Osteocyte (in vitro differentiated cells): ENCODE results near the gene SNX11. TPM values are rescaled to one million over a fixed set of nuclear protein-coding genes. Genes with fewer than 3 reads are reported as not detected.

Experiments
- DNase-seq: peaks from one replicate; pipeline ENCODE4 v3.0.0; 2021; ENCODE audit warnings: mixed read lengths; ENCODE audit not compliant: unreplicated experiment; ENCODE audit errors: extremely low spot score
- H3K27ac Mint-ChIP-seq: one replicate; pipeline ENCODE4 v1.8.0; 2021; ENCODE audit warnings: mild to moderate bottlenecking, mixed read lengths; ENCODE audit not compliant: unreplicated experiment
- H3K27me3 Mint-ChIP-seq: one replicate; pipeline ENCODE4 v1.8.0; 2021; ENCODE audit warnings: mixed read lengths; ENCODE audit not compliant: unreplicated experiment
- H3K36me3 Mint-ChIP-seq: one replicate; pipeline ENCODE4 v1.8.0; 2021; ENCODE audit warnings: mixed read lengths; ENCODE audit not compliant: unreplicated experiment
- H3K4me1 Mint-ChIP-seq: one replicate; pipeline ENCODE4 v1.8.0; 2021; ENCODE audit warnings: mixed read lengths; ENCODE audit not compliant: unreplicated experiment
- H3K4me3 Mint-ChIP-seq: one replicate; pipeline ENCODE4 v1.8.0; 2021; ENCODE audit warnings: mild to moderate bottlenecking, moderate library complexity, mixed read lengths; ENCODE audit not compliant: unreplicated experiment
- H3K9me3 Mint-ChIP-seq: one replicate; pipeline ENCODE4 v1.8.0; 2021; ENCODE audit warnings: mixed read lengths; ENCODE audit not compliant: unreplicated experiment
- CTCF ChIP-seq: fragments of 200-600 bp; sonication (generic); IDR thresholded peaks from 2 replicates; pipeline ENCODE4 v1.5.0; 2021; ENCODE audit warnings: antibody characterized with exemption, mild to moderate bottlenecking, moderate library complexity
- total RNA-seq: library from RNA; stranded (reverse); gene quantifications from 2 replicates; pipeline ENCODE4 v1.2.1, GENCODE V29; 2021

The SNX11 gene
- total RNA-seq, 1 donor from 2014 or later: 18.3 TPM

- H3K4me1 Mint-ChIP-seq: peaks cover 35% of the 10 kb centered on the region
- no peak for TF ChIP-seq CTCF
- no peak for DNase-seq
- no peaks in the 10 kb centered on the region for H3K36me3 Mint-ChIP-seq
- no peaks in the 10 kb centered on the region for H3K9me3 Mint-ChIP-seq
- no peaks in the 10 kb centered on the region for H3K27me3 Mint-ChIP-seq
- peak overlapping the region; percentile 9 for H3K27ac Mint-ChIP-seq
- no peak overlapping the region for H3K4me3 Mint-ChIP-seq
Measured at GRCh38 chr17:48104440-48104839, 3.1 kb upstream of the SNX11 start.

- peaks cover 3% of the 10 kb centered on the region for H3K36me3 Mint-ChIP-seq
- H3K27ac Mint-ChIP-seq: peak overlapping the region; percentile 88
Measured at GRCh38 chr17:48106802-48107136, 797 bp upstream of the SNX11 start.

GRCh38 chr17:48110761-48111160, 3.2 kb downstream of the SNX11 start:
- TF ChIP-seq CTCF: no peak
- H3K27me3 Mint-ChIP-seq: no peaks in the 10 kb centered on the region

More at GRCh38 chr17:48106802-48107136, 797 bp upstream of the SNX11 start:
- Mint-ChIP-seq H3K4me3 (peak overlapping the region; percentile 96), H3K27me3 (no peaks in the 10 kb centered on the region), H3K9me3 (no peaks in the 10 kb centered on the region), H3K4me1 (peaks cover 25% of the 10 kb centered on the region)
- no peak for TF ChIP-seq CTCF
- DNase-seq: no peak

GRCh38 chr17:48111937-48112241, 4.3 kb downstream of the SNX11 start:
- Mint-ChIP-seq H3K4me1 (peaks cover 18% of the 10 kb centered on the region), H3K9me3 (no peaks in the 10 kb centered on the region), H3K27me3 (no peaks in the 10 kb centered on the region), H3K36me3 (peaks cover 5% of the 10 kb centered on the region), H3K4me3 (no peak overlapping the region), H3K27ac (no peak overlapping the region)
- no peak for DNase-seq
- no peak for TF ChIP-seq CTCF

More at GRCh38 chr17:48110761-48111160, 3.2 kb downstream of the SNX11 start:
- Mint-ChIP-seq H3K4me1 (peaks cover 21% of the 10 kb centered on the region), H3K4me3 (no peak overlapping the region), H3K36me3 (peaks cover 5% of the 10 kb centered on the region), H3K27ac (no peak overlapping the region), H3K9me3 (no peaks in the 10 kb centered on the region)
- no peak for DNase-seq

- no peak for TF ChIP-seq CTCF
- H3K27ac Mint-ChIP-seq: no peak overlapping the region
- no peak for DNase-seq
- H3K4me3 Mint-ChIP-seq: no peak overlapping the region
- no peaks in the 10 kb centered on the region for H3K9me3 Mint-ChIP-seq
- H3K4me1 Mint-ChIP-seq: peaks cover 14% of the 10 kb centered on the region
- H3K27me3 Mint-ChIP-seq: no peaks in the 10 kb centered on the region
- peaks cover 10% of the 10 kb centered on the region for H3K36me3 Mint-ChIP-seq
Measured at GRCh38 chr17:48113201-48113676, 5.7 kb downstream of the SNX11 start.
